Measurements from ENCODE around the gene INPP5J.

INPP5J gene

DNA sequence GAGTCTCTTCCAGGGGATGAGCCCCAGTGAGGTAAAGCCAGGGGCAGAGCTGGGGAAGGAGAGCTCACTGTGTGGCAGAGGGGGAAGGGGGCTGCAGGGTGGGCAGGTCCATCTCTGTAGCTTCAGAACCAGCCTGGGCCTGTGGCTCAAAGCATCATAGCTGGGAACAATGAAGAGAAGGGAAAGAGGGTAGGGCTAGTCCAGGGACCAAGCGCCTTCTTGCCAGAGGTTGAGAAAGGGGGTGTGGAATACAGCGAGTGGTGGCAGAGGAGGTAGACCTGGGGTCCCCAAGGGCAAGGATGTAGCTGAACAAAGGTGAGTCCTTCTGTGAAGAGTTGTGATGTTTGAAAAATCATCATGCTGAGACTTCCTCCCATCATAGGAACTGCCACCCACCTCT is 18.8 kb downstream of the INPP5J start:
- TF ChIP-seq PAX5 (IDR thresholded peaks at IDR 0.05; ENCODE audit: insufficient read depth, low read length, severe bottlenecking): no peak
- TF ChIP-seq POLR2A (IDR thresholded peaks at IDR 0.05; ENCODE audit: low read depth, low read length): no peak
- TF ChIP-seq POLR2AphosphoS5 (IDR thresholded peaks at IDR 0.05; ENCODE audit: low read depth, low read length): no peak
- DNase-seq (ENCODE audit: insufficient read length, low spot score) (no peak), FAIRE-seq (no peak)

DNA sequence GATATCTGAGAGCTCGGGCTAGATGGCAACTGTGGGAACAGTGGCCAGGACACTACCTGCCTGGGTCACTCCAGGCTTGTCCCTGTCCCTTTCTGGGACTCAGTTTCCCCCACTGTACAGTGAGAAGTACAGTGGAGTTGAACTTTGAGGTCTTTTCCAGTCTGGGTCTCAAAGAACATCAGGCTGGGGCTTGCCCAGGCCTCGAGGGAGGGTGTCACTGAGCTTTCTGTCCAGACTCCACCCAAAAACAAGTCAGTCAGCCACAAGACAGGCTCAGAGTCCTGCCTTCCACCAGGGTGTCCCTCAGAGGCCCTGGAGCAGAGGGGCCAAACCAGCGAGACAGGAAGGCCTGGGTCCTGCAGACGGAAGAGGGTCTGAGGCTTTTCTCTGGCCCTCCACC is 19.5 kb downstream of the INPP5J start:
- TF ChIP-seq POLR2AphosphoS5 (IDR thresholded peaks at IDR 0.05; ENCODE audit: low read depth, low read length) (no peak), POLR2A (IDR thresholded peaks at IDR 0.05; ENCODE audit: low read depth, low read length) (no peak), SPI1 (IDR thresholded peaks at IDR 0.05; ENCODE audit: low read depth, low read length) (no peak), POU2F2 (IDR thresholded peaks at IDR 0.05; ENCODE audit: low read depth, low read length) (no peak), PAX5 (IDR thresholded peaks at IDR 0.05; ENCODE audit: insufficient read depth, low read length, severe bottlenecking) (no peak), TAF1 (IDR thresholded peaks at IDR 0.05; ENCODE audit: low read depth, low read length) (no peak)
- FAIRE-seq (no peak), DNase-seq (ENCODE audit: insufficient read length, low spot score) (no peak)

- FAIRE-seq (no peak), DNase-seq (ENCODE audit: insufficient read length, low spot score) (no peak)
- TF ChIP-seq TAF1 (IDR thresholded peaks at IDR 0.05; ENCODE audit: low read depth, low read length) (no peak), POLR2AphosphoS5 (IDR thresholded peaks at IDR 0.05; ENCODE audit: low read depth, low read length) (no peak), PAX5 (IDR thresholded peaks at IDR 0.05; ENCODE audit: insufficient read depth, low read length, severe bottlenecking) (no peak), POLR2A (IDR thresholded peaks at IDR 0.05; ENCODE audit: low read depth, low read length) (no peak), POU2F2 (IDR thresholded peaks at IDR 0.05; ENCODE audit: low read depth, low read length) (no peak), SPI1 (IDR thresholded peaks at IDR 0.05; ENCODE audit: low read depth, low read length) (no peak)
These were observed 20.3 kb downstream of the INPP5J start for GRCh38 chr22:31143038-31143437.

DNA sequence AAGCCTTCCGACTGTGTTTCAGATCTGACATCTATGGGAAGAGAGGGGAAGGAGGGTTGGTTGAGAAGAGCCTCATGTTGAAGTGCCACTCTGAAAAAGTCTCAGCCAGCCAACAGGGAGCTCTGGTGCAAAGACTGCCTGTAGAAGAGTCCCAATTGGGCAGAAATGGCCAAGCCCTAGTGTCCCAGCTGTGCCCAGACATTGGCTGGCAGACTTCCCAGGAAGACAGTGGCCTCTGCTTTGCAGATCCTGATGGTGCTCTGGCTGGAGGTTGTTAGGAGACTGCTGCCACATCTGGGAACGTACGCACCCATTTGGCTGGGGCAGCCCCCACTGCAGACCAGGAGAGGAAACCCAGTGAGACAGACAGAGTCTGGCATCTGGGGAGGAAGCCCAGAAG is 20.8 kb downstream of the INPP5J start:
- no peak for DNase-seq (ENCODE audit: insufficient read length, low spot score)
- no peak for FAIRE-seq
- TF ChIP-seq POLR2A (IDR thresholded peaks at IDR 0.05; ENCODE audit: low read depth, low read length): no peak
- TF ChIP-seq SPI1 (IDR thresholded peaks at IDR 0.05; ENCODE audit: low read depth, low read length): no peak
- TF ChIP-seq PAX5 (IDR thresholded peaks at IDR 0.05; ENCODE audit: insufficient read depth, low read length, severe bottlenecking): no peak
- TF ChIP-seq POU2F2 (IDR thresholded peaks at IDR 0.05; ENCODE audit: low read depth, low read length): no peak
- no peak for TF ChIP-seq TAF1 (IDR thresholded peaks at IDR 0.05; ENCODE audit: low read depth, low read length)
- no peak for TF ChIP-seq POLR2AphosphoS5 (IDR thresholded peaks at IDR 0.05; ENCODE audit: low read depth, low read length)

- no peak for DNase-seq (ENCODE audit: insufficient read length, low spot score)
- TF ChIP-seq POU2F2 (IDR thresholded peaks at IDR 0.05; ENCODE audit: low read depth, low read length) (no peak), POLR2A (IDR thresholded peaks at IDR 0.05; ENCODE audit: low read depth, low read length) (no peak), TAF1 (IDR thresholded peaks at IDR 0.05; ENCODE audit: low read depth, low read length) (no peak), POLR2AphosphoS5 (IDR thresholded peaks at IDR 0.05; ENCODE audit: low read depth, low read length) (no peak), PAX5 (IDR thresholded peaks at IDR 0.05; ENCODE audit: insufficient read depth, low read length, severe bottlenecking) (no peak), SPI1 (IDR thresholded peaks at IDR 0.05; ENCODE audit: low read depth, low read length) (no peak)
- FAIRE-seq: no peak
These were observed 21.5 kb downstream of the INPP5J start for GRCh38 chr22:31144223-31144622.

DNA sequence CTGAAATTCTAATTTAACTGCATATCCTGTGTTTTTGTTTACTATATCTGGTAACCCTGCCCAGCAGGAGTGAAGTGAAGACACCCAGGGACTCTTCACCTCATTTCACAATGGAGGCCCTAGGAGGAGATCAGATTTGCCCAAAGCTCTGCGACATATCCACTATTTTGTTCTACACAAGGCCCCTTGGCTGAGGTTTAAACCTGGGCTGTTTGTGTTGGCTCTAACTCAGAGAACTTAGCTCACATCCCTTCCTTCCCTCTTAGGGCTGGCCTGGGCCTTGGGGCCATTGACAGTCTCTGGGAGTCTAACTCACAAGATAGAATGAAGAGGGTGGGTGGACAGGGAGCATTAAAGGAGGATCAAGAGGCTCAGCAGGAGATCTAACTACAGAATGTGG is 25.7 kb downstream of the INPP5J start:
- FAIRE-seq (no peak), DNase-seq (ENCODE audit: insufficient read length, low spot score) (no peak)
- TF ChIP-seq POLR2AphosphoS5 (IDR thresholded peaks at IDR 0.05; ENCODE audit: low read depth, low read length): no peak
- TF ChIP-seq TAF1 (IDR thresholded peaks at IDR 0.05; ENCODE audit: low read depth, low read length): no peak
- no peak for TF ChIP-seq POU2F2 (IDR thresholded peaks at IDR 0.05; ENCODE audit: low read depth, low read length)
- no peak for TF ChIP-seq POLR2A (IDR thresholded peaks at IDR 0.05; ENCODE audit: low read depth, low read length)
- TF ChIP-seq SPI1 (IDR thresholded peaks at IDR 0.05; ENCODE audit: low read depth, low read length): no peak
- TF ChIP-seq PAX5 (IDR thresholded peaks at IDR 0.05; ENCODE audit: insufficient read depth, low read length, severe bottlenecking): no peak

GRCh38 chr22:31148953-31149627 is 26.3 kb downstream of the INPP5J start:
- TF ChIP-seq TAF1 (IDR thresholded peaks at IDR 0.05; ENCODE audit: low read depth, low read length) (no peak), POLR2A (IDR thresholded peaks at IDR 0.05; ENCODE audit: low read depth, low read length) (no peak), POU2F2 (IDR thresholded peaks at IDR 0.05; ENCODE audit: low read depth, low read length) (no peak), SPI1 (IDR thresholded peaks at IDR 0.05; ENCODE audit: low read depth, low read length) (no peak), POLR2AphosphoS5 (IDR thresholded peaks at IDR 0.05; ENCODE audit: low read depth, low read length) (no peak), PAX5 (IDR thresholded peaks at IDR 0.05; ENCODE audit: insufficient read depth, low read length, severe bottlenecking) (no peak)
- FAIRE-seq: peak; percentile 60

GRCh38 chr22:31150615-31151014 is 27.8 kb downstream of the INPP5J start:
- no peak for FAIRE-seq

More at GRCh38 chr22:31148953-31149627, 26.3 kb downstream of the INPP5J start:
- DNase-seq (ENCODE audit: insufficient read length, low spot score): no peak

GRCh38 chr22:31151872-31152271 is 29.1 kb downstream of the INPP5J start:
- FAIRE-seq (no peak), DNase-seq (ENCODE audit: insufficient read length, low spot score) (no peak)
- no peak for TF ChIP-seq POLR2A (IDR thresholded peaks at IDR 0.05; ENCODE audit: low read depth, low read length)
- TF ChIP-seq TAF1 (IDR thresholded peaks at IDR 0.05; ENCODE audit: low read depth, low read length): no peak
- no peak for TF ChIP-seq PAX5 (IDR thresholded peaks at IDR 0.05; ENCODE audit: insufficient read depth, low read length, severe bottlenecking)
- TF ChIP-seq POU2F2 (IDR thresholded peaks at IDR 0.05; ENCODE audit: low read depth, low read length): no peak
- no peak for TF ChIP-seq POLR2AphosphoS5 (IDR thresholded peaks at IDR 0.05; ENCODE audit: low read depth, low read length)
- no peak for TF ChIP-seq SPI1 (IDR thresholded peaks at IDR 0.05; ENCODE audit: low read depth, low read length)

More at GRCh38 chr22:31150615-31151014, 27.8 kb downstream of the INPP5J start:
- DNase-seq (ENCODE audit: insufficient read length, low spot score): no peak
- TF ChIP-seq SPI1 (IDR thresholded peaks at IDR 0.05; ENCODE audit: low read depth, low read length) (no peak), POLR2A (IDR thresholded peaks at IDR 0.05; ENCODE audit: low read depth, low read length) (no peak), POLR2AphosphoS5 (IDR thresholded peaks at IDR 0.05; ENCODE audit: low read depth, low read length) (no peak), POU2F2 (IDR thresholded peaks at IDR 0.05; ENCODE audit: low read depth, low read length) (no peak), TAF1 (IDR thresholded peaks at IDR 0.05; ENCODE audit: low read depth, low read length) (no peak), PAX5 (IDR thresholded peaks at IDR 0.05; ENCODE audit: insufficient read depth, low read length, severe bottlenecking) (no peak)
